ENCODE measurements around the gene ANO3.

- no peak for TF ChIP-seq CTCF (IDR thresholded peaks at IDR 0.05)
- no peak for TF ChIP-seq EZH2 (IDR thresholded peaks at IDR 0.05; ENCODE audit: borderline replicate concordance, insufficient read depth, low read depth, low read length, poor library complexity, severe bottlenecking)
Measured at GRCh38 chr11:26703411-26704191, 371.7 kb downstream of the ANO3 start.
